ENCODE results near the gene HPD.

DNA sequence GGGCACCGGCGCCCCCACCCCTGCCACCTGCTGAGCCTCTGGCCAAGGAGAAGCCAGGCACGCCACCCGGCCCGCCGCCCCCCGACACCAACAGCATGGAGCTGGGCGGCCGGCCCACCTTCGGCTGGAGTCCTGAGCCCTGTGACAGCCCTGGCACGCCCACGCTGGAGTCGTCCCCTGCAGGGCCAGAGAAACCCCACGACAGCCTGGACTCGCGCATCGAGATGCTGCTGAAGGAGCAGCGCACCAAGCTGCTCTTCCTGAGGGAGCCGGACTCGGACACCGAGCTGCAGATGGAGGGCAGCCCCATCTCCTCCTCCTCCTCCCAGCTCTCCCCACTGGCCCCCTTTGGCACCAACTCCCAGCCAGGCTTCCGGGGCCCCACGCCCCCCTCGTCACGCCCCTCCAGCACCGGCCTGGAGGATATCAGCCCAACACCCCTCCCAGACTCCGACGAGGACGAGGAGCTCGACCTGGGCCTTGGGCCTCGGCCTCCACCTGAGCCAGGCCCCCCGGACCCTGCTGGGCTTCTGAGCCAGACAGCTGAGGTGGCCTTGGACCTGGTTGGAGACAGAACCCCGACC, 48.3 kb downstream of the HPD start:
- TF ChIP-seq, protein P1, sequence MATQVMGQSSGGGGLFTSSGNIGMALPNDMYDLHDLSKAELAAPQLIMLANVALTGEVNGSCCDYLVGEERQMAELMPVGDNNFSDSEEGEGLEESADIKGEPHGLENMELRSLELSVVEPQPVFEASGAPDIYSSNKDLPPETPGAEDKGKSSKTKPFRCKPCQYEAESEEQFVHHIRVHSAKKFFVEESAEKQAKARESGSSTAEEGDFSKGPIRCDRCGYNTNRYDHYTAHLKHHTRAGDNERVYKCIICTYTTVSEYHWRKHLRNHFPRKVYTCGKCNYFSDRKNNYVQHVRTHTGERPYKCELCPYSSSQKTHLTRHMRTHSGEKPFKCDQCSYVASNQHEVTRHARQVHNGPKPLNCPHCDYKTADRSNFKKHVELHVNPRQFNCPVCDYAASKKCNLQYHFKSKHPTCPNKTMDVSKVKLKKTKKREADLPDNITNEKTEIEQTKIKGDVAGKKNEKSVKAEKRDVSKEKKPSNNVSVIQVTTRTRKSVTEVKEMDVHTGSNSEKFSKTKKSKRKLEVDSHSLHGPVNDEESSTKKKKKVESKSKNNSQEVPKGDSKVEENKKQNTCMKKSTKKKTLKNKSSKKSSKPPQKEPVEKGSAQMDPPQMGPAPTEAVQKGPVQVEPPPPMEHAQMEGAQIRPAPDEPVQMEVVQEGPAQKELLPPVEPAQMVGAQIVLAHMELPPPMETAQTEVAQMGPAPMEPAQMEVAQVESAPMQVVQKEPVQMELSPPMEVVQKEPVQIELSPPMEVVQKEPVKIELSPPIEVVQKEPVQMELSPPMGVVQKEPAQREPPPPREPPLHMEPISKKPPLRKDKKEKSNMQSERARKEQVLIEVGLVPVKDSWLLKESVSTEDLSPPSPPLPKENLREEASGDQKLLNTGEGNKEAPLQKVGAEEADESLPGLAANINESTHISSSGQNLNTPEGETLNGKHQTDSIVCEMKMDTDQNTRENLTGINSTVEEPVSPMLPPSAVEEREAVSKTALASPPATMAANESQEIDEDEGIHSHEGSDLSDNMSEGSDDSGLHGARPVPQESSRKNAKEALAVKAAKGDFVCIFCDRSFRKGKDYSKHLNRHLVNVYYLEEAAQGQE (IDR thresholded peaks at IDR 0.05; ENCODE audit: low read depth, low read length) = no peak
- TF ChIP-seq, protein P2, sequence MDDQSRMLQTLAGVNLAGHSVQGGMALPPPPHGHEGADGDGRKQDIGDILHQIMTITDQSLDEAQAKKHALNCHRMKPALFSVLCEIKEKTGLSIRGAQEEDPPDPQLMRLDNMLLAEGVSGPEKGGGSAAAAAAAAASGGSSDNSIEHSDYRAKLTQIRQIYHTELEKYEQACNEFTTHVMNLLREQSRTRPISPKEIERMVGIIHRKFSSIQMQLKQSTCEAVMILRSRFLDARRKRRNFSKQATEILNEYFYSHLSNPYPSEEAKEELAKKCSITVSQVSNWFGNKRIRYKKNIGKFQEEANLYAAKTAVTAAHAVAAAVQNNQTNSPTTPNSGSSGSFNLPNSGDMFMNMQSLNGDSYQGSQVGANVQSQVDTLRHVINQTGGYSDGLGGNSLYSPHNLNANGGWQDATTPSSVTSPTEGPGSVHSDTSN (IDR thresholded peaks at IDR 0.05) = no peak
- TF ChIP-seq CHD2 (IDR thresholded peaks at IDR 0.05; ENCODE audit: low read length, partially characterized antibody) = no peak
- TF ChIP-seq, protein P3, sequence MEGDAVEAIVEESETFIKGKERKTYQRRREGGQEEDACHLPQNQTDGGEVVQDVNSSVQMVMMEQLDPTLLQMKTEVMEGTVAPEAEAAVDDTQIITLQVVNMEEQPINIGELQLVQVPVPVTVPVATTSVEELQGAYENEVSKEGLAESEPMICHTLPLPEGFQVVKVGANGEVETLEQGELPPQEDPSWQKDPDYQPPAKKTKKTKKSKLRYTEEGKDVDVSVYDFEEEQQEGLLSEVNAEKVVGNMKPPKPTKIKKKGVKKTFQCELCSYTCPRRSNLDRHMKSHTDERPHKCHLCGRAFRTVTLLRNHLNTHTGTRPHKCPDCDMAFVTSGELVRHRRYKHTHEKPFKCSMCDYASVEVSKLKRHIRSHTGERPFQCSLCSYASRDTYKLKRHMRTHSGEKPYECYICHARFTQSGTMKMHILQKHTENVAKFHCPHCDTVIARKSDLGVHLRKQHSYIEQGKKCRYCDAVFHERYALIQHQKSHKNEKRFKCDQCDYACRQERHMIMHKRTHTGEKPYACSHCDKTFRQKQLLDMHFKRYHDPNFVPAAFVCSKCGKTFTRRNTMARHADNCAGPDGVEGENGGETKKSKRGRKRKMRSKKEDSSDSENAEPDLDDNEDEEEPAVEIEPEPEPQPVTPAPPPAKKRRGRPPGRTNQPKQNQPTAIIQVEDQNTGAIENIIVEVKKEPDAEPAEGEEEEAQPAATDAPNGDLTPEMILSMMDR (IDR thresholded peaks at IDR 0.05) = no peak
- TF ChIP-seq SMC3 (IDR thresholded peaks at IDR 0.05; ENCODE audit: low read depth, low read length) = no peak
- TF ChIP-seq, protein P4, sequence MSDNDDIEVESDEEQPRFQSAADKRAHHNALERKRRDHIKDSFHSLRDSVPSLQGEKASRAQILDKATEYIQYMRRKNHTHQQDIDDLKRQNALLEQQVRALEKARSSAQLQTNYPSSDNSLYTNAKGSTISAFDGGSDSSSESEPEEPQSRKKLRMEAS (IDR thresholded peaks at IDR 0.05; ENCODE audit: low read depth) = no peak
- no peak for TF ChIP-seq TCF12 (IDR thresholded peaks at IDR 0.05)
- no peak for TF ChIP-seq FOSL2 (IDR thresholded peaks at IDR 0.05; ENCODE audit: borderline replicate concordance, low read depth)
- TF ChIP-seq GATA2 (CRISPR knock-in tag; IDR thresholded peaks at IDR 0.05) = no peak
- TF ChIP-seq NFIC (IDR thresholded peaks at IDR 0.05; ENCODE audit: borderline replicate concordance) = no peak
- TF ChIP-seq NRF1 (IDR thresholded peaks at IDR 0.05; ENCODE audit: low read depth, low read length) = no peak
- no peak for TF ChIP-seq MEF2A (IDR thresholded peaks at IDR 0.05; ENCODE audit: borderline replicate concordance, low read depth)
